Adipose tissue (tissue), 3 donors: ENCODE data around the gene CXADR. TPM values are rescaled to one million over a fixed set of nuclear protein-coding genes. Genes with fewer than 3 reads are reported as not detected.

Experiments
- H3K27ac ChIP-seq: one replicate; pipeline ENCODE4 v1.5.1; 2013; ENCODE audit warnings: low read depth, low read length
- WGBS, 3 donors: extraction: QIAGEN DNeasy Blood & Tissue Kit; methylation state at CpG; one replicate each; pipeline ENCODE4 v1.1.7; 2013; 5-methylcytosine and 5-hydroxymethylcytosine counted together
- polyA plus RNA-seq, 3 donors: library from polyadenylated mRNA; stranded (reverse); fragments of 200-250 nt; gene quantifications; one replicate each; pipeline ENCODE4 v1.2.3, GENCODE V29; 2013
- donor health status: healthy with polysubstance abuse.
- donor health status: Bipolar disorder and iron deficiency.
- donor health status: healthy.

Gene CXADR
- polyA plus RNA-seq, 3 donors, result 0.11 to 5.7 (median 1.8) TPM

DNA sequence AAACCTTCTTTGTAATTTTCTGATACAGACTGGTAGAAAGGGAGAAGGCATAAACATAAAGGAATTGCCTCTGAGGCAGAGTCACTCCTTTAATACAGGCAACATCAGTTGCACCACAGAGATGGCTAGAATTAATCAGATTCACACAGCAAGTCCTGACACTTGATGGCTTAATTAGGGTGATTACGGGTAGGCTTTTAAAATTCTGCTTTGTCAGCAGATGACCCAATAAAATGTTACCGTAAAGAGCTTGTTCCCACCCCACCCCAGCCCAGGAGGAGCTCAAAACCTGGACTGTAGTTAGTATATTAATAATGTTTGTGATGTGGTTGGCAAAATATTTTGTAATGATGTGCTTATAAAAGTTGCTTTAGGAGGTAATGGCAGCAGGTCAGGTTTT lies 109.2 kb downstream of the CXADR start:
- H3K27ac ChIP-seq, result no peak overlapping the region
- 58 to 72% (median 70%) methylated on average over 2 of the region's 2 CpGs for WGBS, 3 donors

- WGBS, 3 donors, result 53 to 68% (median 60%) methylated on average over 4 of the region's 4 CpGs
These were observed 118.4 kb downstream of the CXADR start for GRCh38 chr21:17631195-17631594.

GRCh38 chr21:17636711-17637110 lies 123.9 kb downstream of the CXADR start:
- no peak overlapping the region for H3K27ac ChIP-seq
- 65 to 96% (median 93%) methylated on average over 4 of the region's 4 CpGs for WGBS, 3 donors

More at GRCh38 chr21:17631195-17631594, 118.4 kb downstream of the CXADR start:
- no peak overlapping the region for H3K27ac ChIP-seq

DNA sequence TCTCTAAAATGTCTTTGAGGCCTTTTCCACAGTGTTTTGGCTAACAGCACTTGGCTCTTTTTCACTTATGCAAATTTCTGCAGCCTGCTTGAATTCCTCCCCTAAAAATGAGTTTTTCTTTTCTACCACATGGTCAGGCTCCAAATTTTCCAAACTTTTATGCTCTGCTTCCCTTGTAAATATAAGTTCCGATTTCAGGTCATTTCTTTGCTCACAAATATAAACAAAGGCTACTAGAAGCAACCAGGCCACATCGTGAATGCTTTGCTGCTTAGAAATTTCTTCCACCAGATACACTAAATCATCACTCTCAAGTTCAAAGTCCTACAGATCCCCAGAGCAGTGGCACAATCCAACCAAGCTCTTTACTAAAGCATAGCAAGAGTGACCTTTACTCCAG lies 128.0 kb downstream of the CXADR start:
- no peak overlapping the region for H3K27ac ChIP-seq
- WGBS, 3 donors, result 77 to 90% (median 85%) methylated on average over 2 of the region's 2 CpGs

Other genes with a start within 250 kb of the CXADR start
- gene BTG3, start 99.9 kb downstream of the CXADR start, polyA plus RNA-seq, result 10 to 100 TPM; 14.4 to 35.5 (median 31.2) TPM